ENCODE results near the gene ABCC3. TPM values are rescaled to one million over a fixed set of nuclear protein-coding genes. Genes with fewer than 3 reads are reported as not detected.
"Not testable (repeated sequence)": the region's sequence is repeated elsewhere in the genome, so short reads cannot be mapped to it uniquely, and the experiment has no call there.

Gene ABCC3
- polyA plus RNA-seq, 4 donors, result 0.63 to 12.2 (median 7.8) TPM

GRCh38 chr17:50664788-50665458, 30.2 kb downstream of the ABCC3 start:
- DNase-seq (ENCODE audit: low read depth in 4 of 4, low spot score in 3 of 4), result no peak

DNA sequence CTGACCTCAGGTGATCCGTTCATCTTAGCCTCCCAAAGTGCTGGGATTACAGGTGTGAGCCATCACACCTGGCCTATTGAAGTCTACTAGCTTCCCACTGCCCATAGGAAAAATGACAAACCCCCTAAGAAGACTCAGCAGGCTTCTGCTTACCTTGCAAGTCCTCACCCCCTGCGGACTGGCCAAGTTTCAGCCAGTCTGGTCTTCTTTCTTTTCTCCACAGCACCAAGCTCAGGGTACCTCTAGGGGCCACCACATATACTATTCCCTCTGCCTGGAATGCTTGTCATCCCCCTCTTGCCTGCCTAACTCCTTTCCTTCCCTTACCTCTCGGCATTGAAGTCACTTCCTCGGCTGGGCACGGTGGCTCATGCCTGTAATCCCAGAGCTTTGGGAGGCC, 31.2 kb downstream of the ABCC3 start:
- no peak for DNase-seq (ENCODE audit: low read depth in 4 of 4, low spot score in 3 of 4)

DNA sequence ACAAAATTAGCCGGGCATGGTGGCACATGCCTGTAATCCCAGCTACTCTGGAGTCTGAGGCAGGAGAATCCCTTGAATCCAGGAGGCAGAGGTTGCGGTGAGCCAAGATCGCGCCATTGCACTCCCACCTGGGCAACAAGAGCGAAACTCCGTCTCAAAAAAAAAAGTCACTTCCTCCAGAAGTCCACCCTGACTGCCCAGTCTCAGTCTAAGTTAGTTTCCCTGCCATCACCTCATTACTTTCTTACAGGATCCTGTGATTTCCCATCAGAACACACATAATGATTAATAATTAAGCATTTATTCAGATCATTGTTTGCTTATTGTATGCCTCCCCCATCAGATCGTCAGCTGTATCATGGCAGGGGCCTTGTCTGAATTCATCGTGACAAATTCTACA, 31.6 kb downstream of the ABCC3 start:
- DNase-seq (ENCODE audit: low read depth in 4 of 4, low spot score in 3 of 4), result no peak

DNA sequence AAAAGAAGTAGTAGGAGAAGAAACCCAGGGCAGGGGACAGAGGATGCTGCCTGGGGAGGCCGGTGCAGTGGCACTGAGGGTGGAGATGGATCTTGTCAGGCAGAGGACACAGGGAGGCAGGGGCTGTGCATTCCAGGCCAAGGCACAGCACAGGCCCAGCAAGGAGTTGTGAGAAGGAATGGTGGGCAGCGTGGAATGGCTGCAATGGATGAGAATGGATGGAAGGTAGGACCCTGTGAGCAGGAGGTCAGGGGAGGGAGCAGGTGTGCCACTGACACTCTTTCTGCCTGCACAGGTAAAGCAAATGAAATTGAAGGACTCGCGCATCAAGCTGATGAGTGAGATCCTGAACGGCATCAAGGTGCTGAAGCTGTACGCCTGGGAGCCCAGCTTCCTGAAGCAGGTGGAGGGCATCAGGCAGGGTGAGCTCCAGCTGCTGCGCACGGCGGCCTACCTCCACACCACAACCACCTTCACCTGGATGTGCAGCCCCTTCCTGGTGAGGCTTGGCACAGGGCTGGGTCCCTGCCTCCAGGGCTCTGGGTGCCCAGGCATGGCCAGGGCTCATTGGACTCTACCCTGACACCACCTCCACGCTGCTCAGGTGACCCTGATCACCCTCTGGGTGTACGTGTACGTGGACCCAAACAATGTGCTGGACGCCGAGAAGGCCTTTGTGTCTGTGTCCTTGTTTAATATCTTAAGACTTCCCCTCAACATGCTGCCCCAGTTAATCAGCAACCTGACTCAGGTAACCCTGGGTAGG, 32.8 kb downstream of the ABCC3 start:
- no peak for DNase-seq (ENCODE audit: low read depth in 4 of 4, low spot score in 3 of 4)

DNA sequence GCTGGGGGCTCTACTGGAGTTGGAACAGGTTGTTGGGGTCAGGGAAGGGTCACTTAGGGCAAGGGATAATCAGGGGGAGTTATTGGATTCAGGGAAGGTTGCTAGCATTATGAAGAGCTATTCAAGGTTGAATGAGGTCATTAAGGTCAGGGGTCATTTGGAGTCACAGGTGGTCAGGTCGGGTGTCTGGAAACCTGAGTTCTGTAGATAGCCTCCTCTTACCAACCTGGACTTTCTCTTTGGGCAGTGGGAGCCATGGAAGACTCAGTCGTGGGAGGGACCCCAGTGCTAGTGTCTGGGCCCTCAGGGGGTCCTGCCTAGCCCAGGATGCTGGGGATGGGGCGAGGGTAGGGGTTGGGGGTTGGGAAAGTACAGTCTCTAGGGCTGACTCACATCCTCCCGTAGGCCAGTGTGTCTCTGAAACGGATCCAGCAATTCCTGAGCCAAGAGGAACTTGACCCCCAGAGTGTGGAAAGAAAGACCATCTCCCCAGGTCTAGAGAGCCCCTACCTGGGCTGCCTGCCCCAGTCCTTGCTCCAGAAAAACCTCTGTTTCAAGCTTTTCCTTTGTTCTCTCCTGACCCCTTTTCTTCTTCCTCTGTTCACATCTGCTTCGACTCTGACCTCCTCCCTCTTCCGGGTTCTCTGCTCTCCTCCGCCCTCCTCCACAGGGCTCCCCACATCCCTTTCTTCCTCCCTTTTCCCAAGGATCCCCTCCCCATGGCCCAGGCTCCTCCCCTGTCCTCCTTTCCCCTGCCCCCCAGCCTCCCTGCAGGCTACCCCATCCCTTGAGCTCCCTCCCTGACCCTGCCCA, 33.5 kb downstream of the ABCC3 start:
- DNase-seq (ENCODE audit: low read depth in 4 of 4, low spot score in 3 of 4), result no peak

DNA sequence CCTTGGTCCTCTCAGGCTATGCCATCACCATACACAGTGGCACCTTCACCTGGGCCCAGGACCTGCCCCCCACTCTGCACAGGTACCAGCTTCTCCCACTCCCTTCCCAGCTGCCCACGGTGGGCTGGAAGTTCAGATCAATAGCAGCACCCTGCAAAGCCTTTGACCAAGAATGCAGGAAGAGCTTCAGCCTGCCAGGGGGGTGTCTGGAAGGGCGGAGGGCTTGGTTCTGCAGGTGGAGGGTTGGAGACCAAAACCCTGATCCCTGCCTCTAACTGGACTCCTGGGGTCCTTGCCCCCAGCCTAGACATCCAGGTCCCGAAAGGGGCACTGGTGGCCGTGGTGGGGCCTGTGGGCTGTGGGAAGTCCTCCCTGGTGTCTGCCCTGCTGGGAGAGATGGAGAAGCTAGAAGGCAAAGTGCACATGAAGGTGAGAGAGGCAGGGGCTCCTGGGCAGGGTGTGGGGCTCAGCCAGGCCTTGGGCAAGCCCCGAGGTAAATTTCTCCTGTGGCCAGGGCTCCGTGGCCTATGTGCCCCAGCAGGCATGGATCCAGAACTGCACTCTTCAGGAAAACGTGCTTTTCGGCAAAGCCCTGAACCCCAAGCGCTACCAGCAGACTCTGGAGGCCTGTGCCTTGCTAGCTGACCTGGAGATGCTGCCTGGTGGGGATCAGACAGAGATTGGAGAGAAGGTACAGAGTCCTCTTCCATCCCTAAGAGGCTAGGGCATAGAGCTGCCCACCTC, 34.3 kb downstream of the ABCC3 start:
- DNase-seq (ENCODE audit: low read depth in 4 of 4, low spot score in 3 of 4), result no peak

- DNase-seq (ENCODE audit: low read depth in 4 of 4, low spot score in 3 of 4), result no peak
Observed at GRCh38 chr17:50672071-50672470, 37.4 kb downstream of the ABCC3 start.

- DNase-seq (ENCODE audit: low read depth in 4 of 4, low spot score in 3 of 4), result no peak
Observed at GRCh38 chr17:50672831-50673551, 38.3 kb downstream of the ABCC3 start.

DNA sequence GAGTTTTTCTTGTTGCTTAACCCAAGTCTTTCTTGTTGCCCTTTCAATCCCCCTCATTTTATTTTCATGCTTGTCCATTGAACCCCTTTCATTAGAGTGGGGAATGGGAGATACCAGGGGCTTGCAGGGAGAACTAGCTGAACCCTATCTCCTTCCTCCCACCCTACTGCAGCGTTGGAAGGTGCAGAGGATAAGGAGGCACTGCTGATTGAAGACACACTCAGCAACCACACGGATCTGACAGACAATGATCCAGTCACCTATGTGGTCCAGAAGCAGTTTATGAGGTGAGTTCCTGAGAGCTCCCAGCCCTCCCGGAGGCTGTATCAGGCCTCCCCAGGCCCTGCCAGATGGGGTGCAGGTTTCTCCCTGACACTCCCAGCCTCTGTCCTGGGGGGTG, 40.5 kb downstream of the ABCC3 start:
- DNase-seq (ENCODE audit: low read depth in 4 of 4, low spot score in 3 of 4), result no peak

- no peak for DNase-seq (ENCODE audit: low read depth in 4 of 4, low spot score in 3 of 4)
Observed at GRCh38 chr17:50675627-50676026, 40.9 kb downstream of the ABCC3 start.

- DNase-seq (ENCODE audit: low read depth in 4 of 4, low spot score in 3 of 4), result no peak
Observed at GRCh38 chr17:50676065-50676975, 41.6 kb downstream of the ABCC3 start.

- no peak for DNase-seq (ENCODE audit: low read depth in 4 of 4, low spot score in 3 of 4)
Observed at GRCh38 chr17:50677851-50678375, 43.2 kb downstream of the ABCC3 start.

GRCh38 chr17:50679008-50679544, 44.4 kb downstream of the ABCC3 start:
- no peak for DNase-seq (ENCODE audit: low read depth in 4 of 4, low spot score in 3 of 4)

DNA sequence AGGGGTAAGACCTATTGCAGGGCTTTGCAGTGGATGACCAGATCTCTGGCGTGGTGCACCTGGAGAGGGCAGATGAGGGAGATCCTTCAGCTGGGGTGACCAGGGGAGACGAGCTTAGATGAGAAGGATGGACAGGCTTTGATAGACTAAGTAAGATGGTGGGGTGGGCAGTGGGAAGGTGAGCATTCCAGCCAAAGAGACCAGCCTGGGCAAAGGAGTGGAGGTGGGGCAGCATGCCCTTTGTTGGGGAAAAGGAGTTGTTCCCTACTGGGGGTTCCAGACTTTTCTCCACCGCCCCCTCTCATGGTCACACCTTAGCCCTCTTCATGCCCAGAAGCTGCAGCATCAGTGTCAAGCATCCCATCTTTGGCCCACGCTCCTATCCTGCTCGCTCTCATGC, 45.4 kb downstream of the ABCC3 start:
- DNase-seq (ENCODE audit: low read depth in 4 of 4, low spot score in 3 of 4), result no peak

DNA sequence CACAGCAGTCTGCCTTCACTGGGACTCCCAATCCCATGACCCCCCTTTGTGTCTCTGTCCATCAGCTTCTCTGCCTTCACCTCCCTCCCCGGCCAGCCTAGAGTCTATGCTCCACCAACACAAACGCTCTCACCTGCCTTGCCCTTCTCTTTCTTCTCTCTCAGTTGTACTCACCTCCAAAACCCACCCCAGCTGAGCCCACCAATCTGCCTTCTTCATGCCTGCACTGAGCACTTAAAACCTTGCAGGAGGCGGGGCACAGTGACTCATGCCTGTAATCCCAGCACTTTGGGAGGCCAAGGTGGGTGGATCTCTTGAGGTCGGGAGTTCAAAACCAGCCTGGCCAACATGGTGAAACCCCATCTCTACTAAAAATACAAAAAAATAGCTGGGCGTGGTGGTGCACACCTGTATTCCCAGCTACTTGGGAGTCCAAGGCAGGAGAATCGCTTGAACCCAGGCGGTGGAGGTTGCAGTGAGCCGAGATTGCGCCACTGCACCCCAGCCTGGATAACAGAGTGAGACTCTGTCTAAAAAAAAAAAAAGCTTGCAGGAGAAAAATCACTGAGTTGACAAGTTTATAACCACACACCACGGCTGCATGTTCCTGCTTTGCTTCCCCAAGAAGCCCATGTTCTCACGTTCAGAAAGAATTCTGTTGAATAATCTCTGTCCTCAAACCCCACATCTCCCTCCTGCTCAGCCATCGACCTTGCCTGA, 46.0 kb downstream of the ABCC3 start:
- DNase-seq (ENCODE audit: low read depth in 4 of 4, low spot score in 3 of 4), result not testable (repeated sequence)

GRCh38 chr17:50681263-50682200, 46.9 kb downstream of the ABCC3 start:
- DNase-seq (ENCODE audit: low read depth in 4 of 4, low spot score in 3 of 4), result no peak

DNA sequence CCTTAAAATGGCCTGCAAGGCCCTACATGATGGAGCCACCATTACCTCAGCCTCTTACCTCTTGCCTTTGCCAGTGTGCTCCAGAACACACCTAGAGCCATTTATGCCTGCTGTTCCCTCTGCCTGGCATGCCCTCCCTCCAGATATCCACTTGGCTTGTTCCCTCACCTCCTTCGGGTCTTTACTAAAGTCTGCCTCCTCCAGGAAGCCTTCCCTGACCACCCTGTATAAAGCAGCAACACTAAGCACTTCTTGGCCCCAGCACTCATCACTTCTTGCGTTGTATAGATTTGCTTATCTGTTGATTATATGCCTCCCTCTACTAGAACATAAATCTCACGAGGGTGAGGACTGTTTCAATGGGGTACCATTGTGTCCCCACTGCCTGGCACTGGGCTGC, 47.8 kb downstream of the ABCC3 start:
- no peak for DNase-seq (ENCODE audit: low read depth in 4 of 4, low spot score in 3 of 4)
